ENCODE measurements around the gene ISOC2. TPM values are rescaled to one million over a fixed set of nuclear protein-coding genes. Genes with fewer than 3 reads are reported as not detected.
"Not testable (repeated sequence)": the region's sequence is repeated elsewhere in the genome, so short reads cannot be mapped to it uniquely, and the experiment has no call there.

Gene ISOC2
- total RNA-seq, 1 donor from 2014 or later, result 13.7 TPM

GRCh38 chr19:55457683-55458457 is 3.6 kb downstream of the ISOC2 start:
- no peak for DNase-seq

DNA sequence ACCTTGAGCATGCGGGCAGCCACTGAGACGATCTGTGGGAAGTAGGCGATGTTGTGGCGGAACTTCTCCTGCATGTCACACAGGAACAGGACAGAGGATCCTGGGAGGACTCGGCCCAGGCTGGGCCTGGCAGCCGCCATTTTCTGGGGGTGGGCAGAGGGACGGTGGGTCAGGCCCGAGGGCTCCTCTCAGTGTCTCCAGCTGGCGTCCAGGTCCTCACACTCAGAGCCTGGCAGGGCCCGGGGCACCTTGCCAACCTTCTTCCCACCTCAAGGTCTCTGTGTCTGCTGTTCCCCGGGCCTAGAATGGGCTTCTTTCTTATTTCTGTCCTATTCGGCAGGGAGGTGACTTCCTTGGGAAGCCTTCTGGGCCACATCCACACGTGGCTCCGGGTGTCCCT is 5.1 kb downstream of the ISOC2 start:
- DNase-seq, result no peak

- no peak for DNase-seq
These were observed 5.7 kb downstream of the ISOC2 start for GRCh38 chr19:55455576-55456235.

DNA sequence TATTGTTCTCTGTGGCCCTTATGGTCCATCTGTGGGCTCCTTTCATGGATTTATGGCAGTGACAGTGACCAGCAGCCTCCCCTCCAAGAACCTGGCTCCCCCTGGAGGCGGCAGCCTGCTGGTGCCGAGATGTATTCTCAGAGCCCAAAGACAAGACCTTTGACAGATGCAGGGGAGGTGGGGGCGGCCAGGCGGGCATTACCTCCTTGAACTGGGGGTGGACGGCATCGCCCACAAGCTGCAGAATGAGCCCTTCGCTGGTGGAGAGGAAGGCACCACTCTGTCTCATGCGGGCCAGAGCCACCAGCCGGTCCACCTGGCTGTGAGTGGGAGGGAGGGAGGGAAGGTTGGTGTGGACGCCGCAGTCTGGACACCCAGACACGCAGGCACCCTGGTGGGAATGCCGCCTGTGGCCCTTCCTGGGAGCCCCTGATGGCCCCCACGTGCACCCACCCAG is 6.6 kb downstream of the ISOC2 start:
- peak; percentile 27 for DNase-seq

GRCh38 chr19:55453511-55454260 is 7.8 kb downstream of the ISOC2 start:
- DNase-seq, result no peak

GRCh38 chr19:55452749-55453346 is 8.6 kb downstream of the ISOC2 start:
- DNase-seq, result peak; percentile 97

- DNase-seq, result peak; percentile 27
These were observed 9.3 kb downstream of the ISOC2 start for GRCh38 chr19:55451965-55452748.

DNA sequence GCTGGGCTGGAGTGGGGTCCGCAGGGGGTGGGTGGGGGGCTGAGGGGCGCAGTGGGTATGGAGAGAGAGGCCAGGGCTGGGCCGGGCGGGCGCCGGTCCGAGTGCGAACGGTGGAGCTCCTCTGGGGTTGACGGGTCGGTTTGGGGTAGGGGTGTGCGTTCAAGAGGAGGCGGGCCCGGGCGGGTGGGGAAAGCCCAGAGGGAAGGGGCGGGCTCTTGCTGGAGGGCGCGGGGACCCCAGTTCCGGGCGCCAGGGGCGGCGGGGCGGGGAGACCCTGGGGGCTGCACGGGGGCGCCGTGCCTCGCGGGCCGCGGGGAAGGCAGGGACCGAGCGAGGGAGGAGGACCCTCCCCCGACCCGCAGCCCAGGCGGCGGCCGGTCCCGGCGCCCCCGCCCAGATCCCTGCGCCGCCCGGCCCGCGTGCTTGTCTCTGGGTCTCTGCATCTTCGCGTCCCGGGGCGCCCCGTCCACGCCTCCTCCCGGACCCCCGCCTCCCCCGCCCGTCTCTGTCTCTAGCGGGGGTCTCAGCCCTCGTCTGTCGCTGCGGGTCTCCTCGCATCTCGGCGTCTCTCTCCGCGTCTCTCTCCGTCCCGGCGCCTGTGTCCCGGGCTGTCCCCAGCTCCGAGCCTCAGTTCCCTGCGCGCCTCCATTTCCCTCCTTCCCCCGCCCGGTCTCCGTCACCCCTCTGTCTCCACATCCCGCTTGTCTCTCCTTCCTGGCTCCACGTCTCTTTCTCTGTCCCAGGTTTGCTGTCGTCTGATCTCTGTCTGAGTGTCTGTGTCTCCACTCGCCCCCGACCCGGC is 10.1 kb downstream of the ISOC2 start:
- DNase-seq, result no peak

DNA sequence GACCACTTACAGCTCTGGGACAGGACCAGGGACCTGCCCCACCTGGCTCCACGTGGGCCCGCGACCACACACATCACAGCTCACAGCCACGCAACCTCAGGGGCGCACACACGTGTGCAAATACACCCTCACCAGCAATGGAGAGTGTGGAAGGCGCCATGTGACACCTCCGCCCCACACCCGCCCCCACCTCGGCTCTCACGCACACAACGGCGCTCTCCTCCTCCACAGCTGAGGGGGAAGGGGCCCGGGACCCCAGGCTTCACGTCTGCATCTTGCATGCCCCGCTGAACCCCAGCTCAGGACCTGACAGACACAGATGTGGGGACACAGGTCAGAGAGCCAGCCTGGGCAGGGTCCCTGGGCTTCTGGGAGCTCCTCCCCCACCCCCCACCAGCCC is 12.0 kb downstream of the ISOC2 start:
- no peak for DNase-seq

DNA sequence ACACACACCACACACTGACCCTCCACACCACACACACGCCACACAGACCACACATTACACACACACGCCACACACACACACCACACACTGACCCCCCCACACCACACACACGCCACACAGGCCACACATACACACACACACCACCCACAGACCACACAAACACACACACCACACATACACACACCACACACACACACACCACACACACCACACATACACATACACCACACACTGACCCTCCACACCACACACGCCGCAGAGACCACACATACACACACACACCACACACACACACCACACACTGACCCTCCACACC is 13.3 kb downstream of the ISOC2 start:
- DNase-seq, result not testable (repeated sequence)

DNA sequence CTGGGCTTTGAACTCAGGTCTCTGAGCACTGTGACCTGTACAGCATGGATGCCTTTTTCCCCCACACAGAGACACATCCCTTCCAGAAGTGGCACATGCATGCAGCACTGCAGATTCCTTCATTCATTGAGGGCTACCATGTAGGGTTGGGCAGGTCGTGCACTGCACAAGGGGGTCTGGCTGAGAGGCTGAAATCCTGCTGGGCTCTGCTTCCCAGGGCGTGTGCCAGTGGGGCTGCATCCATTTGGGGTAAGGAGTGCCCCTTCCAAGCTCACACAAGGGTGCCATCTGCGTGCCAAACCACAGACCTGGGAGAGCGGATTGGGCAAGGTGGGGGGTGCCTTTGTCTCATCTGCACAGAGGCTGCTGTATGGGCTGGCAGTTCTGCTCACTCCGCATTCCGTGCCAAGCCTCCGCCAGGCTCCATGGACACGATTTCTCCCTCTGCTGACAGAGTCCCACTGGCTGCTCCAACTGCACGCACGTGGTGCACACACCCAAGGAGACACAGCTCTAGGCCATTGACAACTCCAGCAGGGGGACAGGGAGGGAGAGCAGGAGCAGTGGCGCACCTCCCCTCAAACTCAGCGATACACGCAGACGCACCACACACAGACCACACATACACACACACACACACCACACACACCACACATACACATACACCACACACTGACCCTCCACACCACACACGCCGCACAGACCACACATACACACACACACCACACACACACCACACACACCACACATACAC is 13.8 kb downstream of the ISOC2 start:
- peak; percentile 88 for DNase-seq

- DNase-seq, result no peak
These were observed 15.4 kb downstream of the ISOC2 start for GRCh38 chr19:55446060-55446459.

GRCh38 chr19:55444646-55445045 is 16.8 kb downstream of the ISOC2 start:
- DNase-seq, result no peak

DNA sequence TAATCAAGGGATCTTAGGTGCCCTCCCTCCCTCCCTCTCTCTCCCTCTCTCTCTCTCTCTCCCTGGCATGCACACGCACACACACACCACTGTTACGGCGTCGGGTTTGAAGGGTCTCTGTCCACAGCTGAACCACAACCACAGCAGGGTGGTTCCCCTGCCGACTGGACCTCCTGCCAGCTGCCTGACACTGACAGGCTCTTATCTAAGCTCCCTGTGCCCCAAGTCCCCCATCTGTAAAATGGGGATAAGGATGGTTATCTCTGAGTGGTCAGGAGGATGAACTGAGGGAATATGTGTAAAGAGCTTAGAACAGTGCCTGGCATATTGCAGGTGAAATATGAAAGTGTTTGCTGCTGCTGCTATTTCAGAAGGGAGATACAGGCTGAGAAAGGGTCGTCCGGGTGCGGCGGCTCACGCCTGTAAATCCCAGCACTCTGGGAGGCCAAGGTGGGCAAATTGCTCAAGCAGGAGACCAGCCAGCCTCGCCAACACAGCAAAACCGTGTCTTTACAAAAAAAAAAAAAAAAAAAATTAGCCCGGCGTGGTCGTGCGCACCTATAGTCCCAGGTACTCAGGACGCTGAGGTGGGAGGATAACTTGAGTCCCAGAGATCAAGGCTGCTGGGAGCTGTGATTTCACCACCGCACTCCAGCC is 17.5 kb downstream of the ISOC2 start:
- no peak for DNase-seq

- peak; percentile 54 for DNase-seq
These were observed 18.2 kb downstream of the ISOC2 start, which contains the start of gene SHISA7 for GRCh38 chr19:55443045-55443823. TSS of gene SHISA7 (minus strand) at chr19:55443300. CDS start at chr19:55442863, 437 bp downstream.

- DNase-seq, result no peak
These were observed 19.0 kb downstream of the ISOC2 start for GRCh38 chr19:55442372-55442961.

- DNase-seq, result no peak
These were observed 19.6 kb downstream of the ISOC2 start for GRCh38 chr19:55441692-55442321.

DNA sequence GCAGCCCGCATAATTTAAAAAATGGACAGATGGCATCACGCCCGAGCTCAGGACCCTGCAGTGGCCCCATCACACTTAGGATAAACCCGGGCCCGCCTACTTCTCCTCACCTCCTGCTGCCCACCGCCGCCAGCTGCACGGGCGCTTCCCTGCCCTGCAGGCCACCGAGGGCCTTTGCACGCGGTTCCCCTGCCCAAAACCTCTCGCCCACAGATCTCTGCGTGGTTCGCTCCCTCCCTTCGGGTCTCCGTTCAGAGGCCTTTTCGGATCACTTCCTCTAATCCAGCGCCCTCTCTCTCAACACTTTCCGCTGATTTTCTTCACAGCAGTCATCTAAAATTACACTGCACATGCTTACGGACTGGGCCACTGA is 20.1 kb downstream of the ISOC2 start:
- DNase-seq, result no peak
